GM21515 (cell line): Measurements from ENCODE around the gene ZNF182.
"Not testable (repeated sequence)": the region's sequence is repeated elsewhere in the genome, so short reads cannot be mapped to it uniquely, and the experiment has no call there.

Source experiments
- ATAC-seq: cut with Tn5 transposase; IDR thresholded peaks from one replicate; pipeline ENCODE4 v1.9.1; 2021; ENCODE audit not compliant: unreplicated experiment

Gene ZNF182

DNA sequence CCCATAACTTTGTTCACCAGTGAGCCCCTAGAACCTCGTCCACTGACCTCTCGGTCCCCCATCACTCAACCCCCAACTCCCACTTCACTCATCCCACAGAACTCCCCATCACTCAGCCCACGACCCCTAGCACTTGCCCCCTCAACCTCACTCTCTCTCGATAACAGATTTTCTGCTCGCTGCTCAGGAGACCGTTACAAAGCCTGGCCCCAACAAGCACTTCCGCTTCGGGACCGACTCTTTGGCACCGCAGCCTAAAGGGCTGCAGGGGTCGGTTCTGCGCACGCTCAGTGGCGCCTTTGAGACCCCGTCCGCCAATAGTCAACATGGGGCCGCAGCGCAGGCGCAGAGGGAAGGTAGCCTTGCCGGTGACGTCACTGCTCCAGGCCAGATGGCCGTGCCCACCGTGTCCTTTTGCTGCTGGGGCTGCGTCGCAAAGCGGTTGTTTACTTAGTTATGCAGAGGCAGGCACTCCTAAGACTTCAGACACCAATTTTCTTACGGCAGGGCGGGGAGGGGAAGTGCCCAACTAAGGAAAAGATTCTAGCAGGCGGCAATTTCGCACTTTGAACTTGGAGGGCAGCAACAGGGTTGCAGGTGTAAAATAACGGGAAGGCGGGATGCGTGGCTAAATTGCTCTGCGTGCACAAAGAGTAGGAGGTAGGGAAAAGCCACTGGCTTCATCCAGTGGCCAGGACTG is at the start of gene ZNF182:
TSS of gene ZNF182 (minus strand) at position 232 of the 700 bp plus-strand sequence. CDS start 1,380 bp downstream, outside the sequence.
- peak; percentile 92 for ATAC-seq

DNA sequence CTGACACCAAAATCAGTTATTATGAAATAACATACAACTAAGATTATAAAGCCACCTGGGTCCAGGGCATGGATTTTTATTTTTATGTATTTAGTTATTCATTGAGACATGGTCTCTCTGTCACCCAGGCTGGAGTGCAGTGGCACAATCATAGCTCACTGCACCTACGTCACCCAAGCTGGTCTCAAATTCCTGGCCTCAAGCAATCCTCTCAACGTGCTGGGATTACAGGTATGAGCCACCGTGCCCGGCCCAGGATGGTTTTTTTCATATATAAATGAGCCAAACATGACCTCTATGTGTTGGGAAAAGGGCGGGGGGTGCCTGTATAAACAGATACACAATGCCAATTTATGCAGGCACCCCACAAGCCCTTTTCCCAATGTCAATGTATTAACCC is 43.1 kb upstream of the ZNF182 start:
- no peak for ATAC-seq

DNA sequence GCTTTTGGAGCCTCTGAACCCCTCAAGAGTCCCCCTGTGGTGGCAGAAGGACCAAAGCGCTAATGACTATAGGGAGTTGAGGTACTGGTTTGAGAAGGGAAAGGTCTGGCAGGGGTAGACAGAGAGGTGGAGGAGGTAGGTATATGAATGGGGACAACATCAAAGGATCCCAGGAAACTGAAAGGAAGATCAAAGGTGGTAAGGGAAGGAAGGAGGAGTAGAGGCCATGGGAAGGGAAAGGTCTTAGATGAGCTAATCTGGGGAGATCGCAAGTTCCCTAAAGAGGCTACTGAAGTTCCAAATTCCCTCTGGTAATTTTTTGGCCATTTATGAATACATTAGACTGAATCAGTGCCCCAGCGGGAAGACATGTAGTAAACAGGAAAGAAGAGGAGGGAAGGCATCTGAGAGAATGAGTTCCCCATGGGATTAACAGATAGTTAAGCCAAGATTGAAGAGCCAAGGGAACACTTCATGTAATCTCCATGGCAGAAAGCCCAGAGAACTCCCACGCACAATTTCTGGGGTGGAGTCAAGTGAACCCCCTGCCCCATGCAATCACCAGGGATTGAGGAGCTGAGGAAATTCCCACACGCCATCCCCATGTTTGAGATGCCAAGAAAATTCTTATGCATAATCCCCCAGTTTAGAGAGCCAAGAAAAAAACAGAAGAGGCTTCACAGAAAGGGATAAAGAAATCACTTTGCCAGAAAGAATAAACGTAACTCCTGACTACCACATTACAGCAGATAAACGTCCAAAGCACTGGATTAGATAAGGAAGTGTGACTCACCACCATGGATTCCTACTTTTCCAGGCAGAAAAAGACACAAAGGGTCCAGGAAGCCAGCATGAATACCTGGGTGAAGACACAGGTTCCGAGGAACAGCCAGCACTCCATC is 41.9 kb upstream of the ZNF182 start:
- ATAC-seq, result no peak

- no peak for ATAC-seq
Measured at GRCh38 chrX:48043056-48043455, 39.3 kb upstream of the ZNF182 start.

DNA sequence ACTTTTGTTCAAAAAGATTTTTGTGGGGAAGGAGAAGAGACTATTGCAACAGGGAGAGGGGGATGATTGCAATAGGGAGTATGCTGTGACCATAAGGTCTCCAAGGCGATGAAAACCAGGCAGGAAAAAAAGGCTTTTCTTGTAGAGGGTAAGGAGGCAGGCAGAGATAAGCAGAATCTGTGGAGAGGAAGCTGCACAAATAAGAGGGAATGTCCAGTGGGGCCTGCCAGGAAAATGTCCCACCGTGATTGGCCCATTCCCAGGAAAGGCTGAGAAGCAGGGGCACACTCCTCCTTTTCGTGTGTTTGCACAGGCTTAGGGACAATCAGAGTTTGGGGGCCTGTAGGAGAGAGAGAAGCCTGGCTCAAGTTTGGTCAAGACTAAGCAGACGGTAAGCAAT is 32.1 kb upstream of the ZNF182 start:
- no peak for ATAC-seq

DNA sequence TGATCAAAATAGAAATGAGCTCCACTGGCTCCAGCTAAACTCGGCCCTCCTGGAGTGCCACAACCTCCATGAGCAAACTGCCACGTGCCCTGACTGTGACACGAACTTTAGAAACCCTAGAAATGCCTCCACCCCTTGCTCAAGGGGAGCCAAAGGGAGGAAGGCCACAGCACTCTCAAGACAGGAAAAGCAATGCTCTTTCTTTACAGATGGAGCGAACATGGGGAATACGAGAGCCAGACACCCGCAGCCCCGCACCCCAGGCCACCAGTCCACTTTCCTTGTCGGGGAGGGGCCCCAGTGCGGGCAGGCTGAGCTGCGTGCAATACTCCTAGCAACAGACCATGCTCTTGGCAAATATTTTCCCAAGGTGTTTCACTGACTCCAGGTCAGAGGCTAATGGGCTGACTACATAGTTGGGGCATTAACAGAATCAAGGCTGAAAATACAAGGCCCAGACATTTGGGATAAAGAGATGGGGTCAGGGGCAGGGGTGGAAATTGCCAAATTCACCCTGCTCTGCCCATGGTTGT is 26.9 kb upstream of the ZNF182 start:
- not testable (repeated sequence) for ATAC-seq

GRCh38 chrX:48030237-48030636 is 26.4 kb upstream of the ZNF182 start:
- ATAC-seq, result no peak

DNA sequence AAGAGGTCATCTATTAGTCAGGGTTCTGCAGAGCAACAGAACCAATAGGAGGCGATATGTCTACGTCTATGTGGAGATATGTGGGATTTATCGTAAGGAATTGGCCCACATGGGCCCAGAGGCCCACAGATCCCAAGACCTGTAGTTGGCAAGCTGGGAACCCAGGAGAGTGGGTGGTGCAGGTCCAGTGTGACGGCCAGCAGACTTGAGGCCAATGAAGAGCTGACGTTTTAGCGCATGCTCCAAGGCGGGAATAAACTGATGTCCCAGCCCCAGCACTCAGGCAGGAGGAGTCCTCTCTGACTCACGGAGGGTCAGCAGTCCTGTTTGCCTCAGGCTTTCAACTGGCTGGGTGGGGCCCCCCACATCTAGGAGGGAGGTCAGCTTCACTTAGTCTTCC is 24.3 kb upstream of the ZNF182 start:
- ATAC-seq, result no peak

DNA sequence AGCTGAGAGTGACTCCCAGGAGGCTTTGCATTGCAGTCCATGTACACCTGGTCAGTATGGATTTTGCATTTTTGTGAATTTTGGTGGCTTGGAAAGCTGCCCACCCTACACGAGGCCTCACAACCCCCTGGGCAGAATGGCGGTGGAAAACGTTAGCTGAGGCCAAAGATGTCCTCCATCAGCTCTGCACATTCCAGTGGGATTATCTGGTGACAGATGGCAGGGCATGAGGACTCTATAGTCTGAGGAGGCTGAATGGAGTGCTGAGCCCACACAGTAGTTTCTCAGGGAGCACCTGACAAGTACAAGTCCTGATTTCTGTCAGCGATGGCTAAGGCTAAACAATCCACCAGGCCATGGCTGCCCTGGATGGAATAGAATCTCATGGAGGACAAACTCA is 23.8 kb upstream of the ZNF182 start:
- not testable (repeated sequence) for ATAC-seq

DNA sequence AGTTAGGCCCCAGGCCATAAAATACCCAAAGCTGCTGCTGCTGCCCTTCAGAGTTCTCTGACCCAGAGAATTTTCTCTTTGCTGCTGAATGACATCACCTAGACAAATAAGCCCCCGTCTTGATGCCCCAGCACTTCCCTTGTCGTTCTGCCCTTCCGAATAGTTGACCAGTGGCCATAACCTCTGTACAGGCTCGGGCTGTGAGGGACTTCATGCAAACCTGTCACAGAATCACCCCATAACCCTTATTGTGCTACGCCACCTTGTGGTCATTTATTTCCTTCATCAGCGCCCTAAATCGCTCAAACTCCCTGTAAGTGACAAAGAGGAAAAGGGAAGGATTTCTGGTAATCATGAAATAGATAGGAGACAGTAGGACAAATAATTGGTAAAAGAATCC is 21.8 kb upstream of the ZNF182 start:
- no peak for ATAC-seq

GRCh38 chrX:48022738-48023137 is 18.9 kb upstream of the ZNF182 start:
- no peak for ATAC-seq

- ATAC-seq, result no peak
Measured at GRCh38 chrX:48022100-48022499, 18.3 kb upstream of the ZNF182 start.

- no peak for ATAC-seq
Measured at GRCh38 chrX:48021026-48021900, 17.5 kb upstream of the ZNF182 start.

GRCh38 chrX:48020472-48020871 is 16.7 kb upstream of the ZNF182 start:
- not testable (repeated sequence) for ATAC-seq

- ATAC-seq, result not testable (repeated sequence)
Measured at GRCh38 chrX:48019892-48020291, 16.1 kb upstream of the ZNF182 start.

GRCh38 chrX:48016583-48017310 is 13.0 kb upstream of the ZNF182 start:
- ATAC-seq, result not testable (repeated sequence)

GRCh38 chrX:48009445-48009960 is 5.7 kb upstream of the ZNF182 start:
- not testable (repeated sequence) for ATAC-seq

DNA sequence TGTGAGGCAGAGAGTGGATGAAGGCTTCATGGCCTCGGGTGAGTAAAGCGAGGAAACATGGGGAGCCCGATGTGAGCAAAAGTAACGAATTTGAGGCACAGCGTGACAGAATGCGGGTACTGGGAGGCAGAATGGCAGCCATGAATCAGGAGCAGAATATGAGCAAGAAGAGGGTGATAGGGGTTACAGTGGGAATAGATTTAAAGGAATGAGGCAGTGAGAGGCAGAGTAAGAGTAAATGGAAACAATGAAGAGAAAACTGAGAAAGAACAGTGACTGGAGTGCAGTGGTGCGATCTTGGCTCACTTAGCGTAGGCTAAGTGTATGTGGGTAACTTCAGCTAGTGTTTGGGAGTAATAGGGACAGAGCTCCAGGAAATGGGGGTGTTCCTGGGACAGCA is 2.9 kb upstream of the ZNF182 start, which contains the start of gene SPACA5:
TSS of gene SPACA5 (plus strand) at position 301 of the 400 bp plus-strand sequence. CDS start 815 bp downstream, outside the sequence.
- ATAC-seq, result not testable (repeated sequence)

- peak; percentile 37 for ATAC-seq
Measured at GRCh38 chrX:48003367-48003757, 427 bp downstream of the ZNF182 start.

GRCh38 chrX:48002929-48003328 is 860 bp downstream of the ZNF182 start:
- no peak for ATAC-seq
